ENCODE results near the gene GGT6.

The GGT6 gene

GRCh38 chr17:4547118-4547906 lies 13.1 kb downstream of the GGT6 start:
- H3K4me3 ChIP-seq: no peak overlapping the region
- no peak for TF ChIP-seq CTCF (IDR thresholded peaks at IDR 0.05)
- DNase-seq (ENCODE audit: low spot score): no peak
- H3K27ac ChIP-seq: no peak overlapping the region

GRCh38 chr17:4545217-4545951 lies 15.0 kb downstream of the GGT6 start:
- TF ChIP-seq CTCF (IDR thresholded peaks at IDR 0.05): no peak
- Histone ChIP-seq H3K27ac (no peak overlapping the region), H3K4me3 (no peak overlapping the region)
- peak; percentile 68 for DNase-seq (ENCODE audit: low spot score)

- no peak for TF ChIP-seq CTCF (IDR thresholded peaks at IDR 0.05)
- H3K27ac ChIP-seq: no peak overlapping the region
- no peak for DNase-seq (ENCODE audit: low spot score)
- H3K4me3 ChIP-seq: no peak overlapping the region
Observed at GRCh38 chr17:4544951-4545216, 15.5 kb downstream of the GGT6 start.

- Histone ChIP-seq H3K4me3 (no peak overlapping the region), H3K27ac (no peak overlapping the region)
- DNase-seq (ENCODE audit: low spot score): no peak
- no peak for TF ChIP-seq CTCF (IDR thresholded peaks at IDR 0.05)
Observed at GRCh38 chr17:4544135-4544950, 16.0 kb downstream of the GGT6 start.

- H3K27ac ChIP-seq: no peak overlapping the region
- TF ChIP-seq CTCF (IDR thresholded peaks at IDR 0.05): no peak
Observed at GRCh38 chr17:4543557-4544026, 16.8 kb downstream of the GGT6 start.

GRCh38 chr17:4542726-4543191 lies 17.6 kb downstream of the GGT6 start:
- no peak overlapping the region for H3K27ac ChIP-seq
- DNase-seq (ENCODE audit: low spot score): no peak
- no peak for TF ChIP-seq CTCF (IDR thresholded peaks at IDR 0.05)
- H3K4me3 ChIP-seq: no peak overlapping the region

More at GRCh38 chr17:4543557-4544026, 16.8 kb downstream of the GGT6 start:
- DNase-seq (ENCODE audit: low spot score): no peak
- no peak overlapping the region for H3K4me3 ChIP-seq
